GM23338 (cell line): Measurements from ENCODE around the gene BOLA3.

Experiments used
- CREB1 ChIP-seq: fragments of 250-450 bp; sonication (Bioruptor Pico); IDR thresholded peaks from 2 replicates; pipeline ENCODE4 v1.5.0; 2020; ENCODE audit warnings: low read depth, mild to moderate bottlenecking, moderate library complexity
- CTCF ChIP-seq, 2 experiments: fragments of 200-600 bp in 1 of 2; sonication (generic) in 1 of 2; conservative IDR thresholded peaks; 2 replicates each; pipeline versions ENCODE4 v1.5.1 to v1.6.1; 2016 to 2017; ENCODE audit warnings: antibody characterized with exemption in 2 of 2, low read depth in 2 of 2, mild to moderate bottlenecking in 2 of 2, moderate library complexity in 1 of 2
- ETS1 ChIP-seq: IDR thresholded peaks from 2 replicates; pipeline ENCODE4 v1.6.1; 2016; ENCODE audit warnings: antibody characterized with exemption
- EZH2 ChIP-seq: fragments of 200-600 bp; sonication (generic); IDR thresholded peaks from one replicate; pipeline ENCODE4 v1.8.0; 2017; ENCODE audit warnings: antibody characterized with exemption, mild to moderate bottlenecking, low read depth; ENCODE audit not compliant: unreplicated experiment
- EZH2phosphoT487 ChIP-seq: fragments of 200-600 bp; sonication (generic); IDR thresholded peaks from one replicate; pipeline ENCODE4 v1.8.1; 2018; ENCODE audit warnings: antibody characterized with exemption; ENCODE audit not compliant: unreplicated experiment
- JUNB ChIP-seq: IDR thresholded peaks from one replicate; pipeline ENCODE4 v1.6.1; 2016; ENCODE audit warnings: antibody characterized with exemption; ENCODE audit not compliant: unreplicated experiment
- POLR2AphosphoS5 ChIP-seq: IDR thresholded peaks from 2 replicates; pipeline ENCODE4 v1.6.1; 2016; ENCODE audit warnings: antibody characterized with exemption, low read depth
- REST ChIP-seq: IDR thresholded peaks from one replicate; pipeline ENCODE4 v1.6.1; 2018; ENCODE audit warnings: antibody characterized with exemption; ENCODE audit not compliant: unreplicated experiment
- STAT1 ChIP-seq: IDR thresholded peaks from one replicate; pipeline ENCODE4 v1.6.1; 2016; ENCODE audit warnings: antibody characterized with exemption; ENCODE audit not compliant: unreplicated experiment
- ZNF114 ChIP-seq: fragments of 250-450 bp; sonication (Bioruptor Pico); IDR thresholded peaks from 2 replicates; pipeline ENCODE4 v1.5.0; 2020; ENCODE audit warnings: mild to moderate bottlenecking, moderate library complexity
- ZNF331 ChIP-seq: fragments of 250-450 bp; sonication (Bioruptor Pico); IDR thresholded peaks from 2 replicates; pipeline ENCODE4 v1.5.0; 2020; ENCODE audit warnings: low read depth, mild to moderate bottlenecking, moderate library complexity

DNA sequence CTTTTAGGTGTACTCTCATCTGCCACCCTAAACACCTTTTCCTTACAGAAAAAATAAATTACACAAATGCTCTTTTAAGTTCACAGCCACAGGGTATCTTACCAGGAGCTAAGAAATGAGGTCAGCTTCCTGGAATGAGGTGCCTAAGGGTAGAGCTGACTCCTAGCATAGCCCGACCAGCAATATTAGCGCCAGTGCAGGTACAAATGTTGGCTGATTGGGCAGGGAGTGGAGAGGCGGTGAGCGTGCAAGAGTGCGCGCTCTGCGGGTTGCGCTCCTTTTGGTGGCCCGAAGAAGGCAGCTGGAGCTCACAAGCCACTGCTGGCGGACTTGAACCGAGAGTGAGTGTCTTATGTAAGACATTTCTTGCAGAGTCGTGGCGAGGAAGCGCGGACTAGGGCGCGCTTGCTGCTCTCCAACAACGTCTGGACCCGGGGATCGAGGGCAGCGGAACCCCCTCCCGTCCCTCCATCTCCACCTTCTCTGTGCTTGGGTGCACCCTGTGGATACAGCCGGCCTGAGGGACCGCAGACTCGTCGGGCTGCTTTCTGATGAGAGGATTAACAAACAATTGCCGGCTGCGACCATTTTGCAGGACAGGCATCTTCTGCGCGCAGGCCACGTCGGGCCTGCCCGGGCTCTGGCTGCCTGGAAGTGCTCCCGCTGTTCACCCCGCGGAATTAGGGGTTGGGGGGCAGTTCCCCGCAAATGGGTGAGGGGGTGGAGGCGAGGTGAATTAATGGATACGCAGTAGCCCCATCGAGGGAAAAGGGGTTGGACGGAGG is 17.3 kb downstream of the BOLA3 start:
- TF ChIP-seq CTCF (conservative IDR thresholded peaks at IDR 0.05; ENCODE audit: low read depth in 2 of 2) (no peak), EZH2phosphoT487 (no peak), POLR2AphosphoS5 (no peak), EZH2 (no peak), ETS1 (no peak), STAT1 (no peak), ZNF114 (CRISPR knock-in tag) (no peak), CREB1 (CRISPR knock-in tag) (no peak), ZNF331 (CRISPR knock-in tag) (no peak), REST (no peak), JUNB (no peak)
